Measurements from ENCODE around the gene MAP3K10.
"Not testable (repeated sequence)": the region's sequence is repeated elsewhere in the genome, so short reads cannot be mapped to it uniquely, and the experiment has no call there.

GRCh38 chr19:40171293-40171692, 19.9 kb upstream of the MAP3K10 start:
- not testable (repeated sequence) for TF ChIP-seq POLR2A (IDR thresholded peaks at IDR 0.05; ENCODE audit: extremely low read depth, insufficient read length)
- TF ChIP-seq, protein P1, sequence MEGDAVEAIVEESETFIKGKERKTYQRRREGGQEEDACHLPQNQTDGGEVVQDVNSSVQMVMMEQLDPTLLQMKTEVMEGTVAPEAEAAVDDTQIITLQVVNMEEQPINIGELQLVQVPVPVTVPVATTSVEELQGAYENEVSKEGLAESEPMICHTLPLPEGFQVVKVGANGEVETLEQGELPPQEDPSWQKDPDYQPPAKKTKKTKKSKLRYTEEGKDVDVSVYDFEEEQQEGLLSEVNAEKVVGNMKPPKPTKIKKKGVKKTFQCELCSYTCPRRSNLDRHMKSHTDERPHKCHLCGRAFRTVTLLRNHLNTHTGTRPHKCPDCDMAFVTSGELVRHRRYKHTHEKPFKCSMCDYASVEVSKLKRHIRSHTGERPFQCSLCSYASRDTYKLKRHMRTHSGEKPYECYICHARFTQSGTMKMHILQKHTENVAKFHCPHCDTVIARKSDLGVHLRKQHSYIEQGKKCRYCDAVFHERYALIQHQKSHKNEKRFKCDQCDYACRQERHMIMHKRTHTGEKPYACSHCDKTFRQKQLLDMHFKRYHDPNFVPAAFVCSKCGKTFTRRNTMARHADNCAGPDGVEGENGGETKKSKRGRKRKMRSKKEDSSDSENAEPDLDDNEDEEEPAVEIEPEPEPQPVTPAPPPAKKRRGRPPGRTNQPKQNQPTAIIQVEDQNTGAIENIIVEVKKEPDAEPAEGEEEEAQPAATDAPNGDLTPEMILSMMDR (IDR thresholded peaks at IDR 0.05; ENCODE audit: low read depth, low read length), result not testable (repeated sequence)
- TF ChIP-seq, protein P2, sequence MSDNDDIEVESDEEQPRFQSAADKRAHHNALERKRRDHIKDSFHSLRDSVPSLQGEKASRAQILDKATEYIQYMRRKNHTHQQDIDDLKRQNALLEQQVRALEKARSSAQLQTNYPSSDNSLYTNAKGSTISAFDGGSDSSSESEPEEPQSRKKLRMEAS (IDR thresholded peaks at IDR 0.05; ENCODE audit: low read depth, low read length), result not testable (repeated sequence)

All from NB4 (cell line).